Endothelial cell of umbilical vein (primary cell): ENCODE results near the gene NAA10. TPM values are rescaled to one million over a fixed set of nuclear protein-coding genes. Genes with fewer than 3 reads are reported as not detected.

Experiments
- BruUV-seq: library from RNA; stranded (reverse); fragments of 400-500 nt; replicated peaks from 2 replicates; lab custom pipeline; 2021; lab: Mats Ljungman, UMichigan
- CTCF ChIA-PET: fragments of 300-600, 350-600 bp; sonication (Branson Sonifier 250); formaldehyde crosslinking; loops from one replicate; lab custom pipeline; 2021; ENCODE audit warnings: antibody characterized with exemption, inconsistent platforms; lab: Charles Lee
- POLR2A ChIA-PET: fragments of 300-600, 350-600 bp; sonication (Branson Sonifier 250); formaldehyde crosslinking; loops from one replicate; lab custom pipeline; 2021; ENCODE audit warnings: antibody characterized with exemption, inconsistent platforms; lab: Charles Lee
- DNase-seq: peaks from one replicate; pipeline ENCODE4 v3.0.0-alpha.2; 2011; ENCODE audit warnings: low read depth, low spot score
- FAIRE-seq: peaks from 2 replicates; lab custom pipeline; 2011; peaks lifted over from hg19 to GRCh38; lab: Jason Lieb, UNC
- H2AFZ ChIP-seq: 2 replicates; pipeline ENCODE4 v1.6.0; 2012; ENCODE audit warnings: low read depth, low read length, control low read depth, inconsistent platforms
- H3K27ac ChIP-seq: 2 replicates; pipeline ENCODE4 v1.5.1; 2011; ENCODE audit warnings: low read depth, mild to moderate bottlenecking, control low read depth, low read length, moderate library complexity; ENCODE audit not compliant: insufficient read depth
- H3K27me3 ChIP-seq, 2 experiments: 2 replicates each; pipeline versions ENCODE4 v1.6.0 to v1.6.1; 2011; ENCODE audit warnings: low read length in 2 of 2, mixed read lengths in 1 of 2; ENCODE audit not compliant: control insufficient read depth in 2 of 2, insufficient read depth in 2 of 2
- H3K36me3 ChIP-seq, 2 experiments: 2 replicates in 1 of 2; 3 replicates in 1 of 2; pipeline ENCODE4 v1.5.1; 2011; ENCODE audit warnings: low read length in 2 of 2, mild to moderate bottlenecking in 1 of 2, moderate library complexity in 1 of 2; ENCODE audit not compliant: control insufficient read depth in 2 of 2, insufficient read depth in 2 of 2; ENCODE audit errors: extremely low read depth in 1 of 2
- H3K4me1 ChIP-seq: 3 replicates; pipeline ENCODE4 v1.5.1; 2011; ENCODE audit warnings: mild to moderate bottlenecking, low read length; ENCODE audit not compliant: control insufficient read depth, insufficient read depth; ENCODE audit errors: extremely low read depth
- H3K4me2 ChIP-seq: 2 replicates; pipeline ENCODE4 v1.6.1; 2011; ENCODE audit warnings: low read length, control low read depth, mixed read lengths; ENCODE audit not compliant: insufficient read depth
- H3K4me3 ChIP-seq, 3 experiments: fragments of 200-600 bp in 1 of 3; sonication (generic), shearing (Covaris generic) in 1 of 3; replicated peaks in 1 of 3; 2 replicates each; pipeline ENCODE4 v1.5.1; 2011 to 2016; ENCODE audit warnings: control low read depth in 3 of 3, low read length in 3 of 3, mild to moderate bottlenecking in 2 of 3, inconsistent platforms in 1 of 3, low read depth in 1 of 3, moderate library complexity in 1 of 3; ENCODE audit not compliant: insufficient read depth in 1 of 3
- H3K79me2 ChIP-seq: 2 replicates; pipeline ENCODE4 v1.6.0; 2012; ENCODE audit warnings: low read length, inconsistent platforms; ENCODE audit not compliant: control insufficient read depth, insufficient read depth
- H3K9ac ChIP-seq: replicated peaks from 2 replicates; pipeline ENCODE3; 2011; ENCODE audit warnings: low read length, control low read depth; ENCODE audit not compliant: insufficient read depth; ENCODE audit errors: extremely low read depth
- H3K9me1 ChIP-seq: replicated peaks from 3 replicates; pipeline ENCODE4 v1.6.0; 2011; ENCODE audit warnings: mild to moderate bottlenecking, low read length; ENCODE audit not compliant: control insufficient read depth, insufficient read depth; ENCODE audit errors: extremely low read depth
- H3K9me3 ChIP-seq: replicated peaks from 2 replicates; pipeline ENCODE4 v1.5.1; 2012; ENCODE audit warnings: low read length, inconsistent platforms; ENCODE audit not compliant: control insufficient read depth, insufficient read depth
- H4K20me1 ChIP-seq: replicated peaks from 2 replicates; pipeline ENCODE3; 2011; ENCODE audit warnings: mild to moderate bottlenecking, low read length; ENCODE audit not compliant: control insufficient read depth, insufficient read depth; ENCODE audit errors: extremely low read depth
- EZH2 ChIP-seq: IDR thresholded peaks from 2 replicates; pipeline ENCODE4 v1.6.1; 2012; ENCODE audit warnings: borderline replicate concordance, low read depth, mild to moderate bottlenecking, moderate library complexity, low read length, inconsistent platforms; ENCODE audit not compliant: severe bottlenecking
- FOS ChIP-seq: IDR thresholded peaks from 2 replicates; pipeline ENCODE4 v1.6.1; 2011; ENCODE audit warnings: mild to moderate bottlenecking, low read length, moderate library complexity, borderline replicate concordance; ENCODE audit not compliant: insufficient read depth
- GATA2 ChIP-seq: IDR thresholded peaks from 2 replicates; pipeline ENCODE4 v1.7.0; 2011; ENCODE audit warnings: low read depth, mild to moderate bottlenecking, moderate library complexity, mixed read lengths, low read length; ENCODE audit not compliant: insufficient read length, insufficient read depth
- JUN ChIP-seq: IDR thresholded peaks from 2 replicates; pipeline ENCODE4 v1.6.1; 2011; ENCODE audit warnings: borderline replicate concordance, low read depth; ENCODE audit not compliant: insufficient read length, insufficient read depth
- MYC ChIP-seq: IDR thresholded peaks from one replicate; pipeline ENCODE4 v1.6.1; 2011; ENCODE audit warnings: mild to moderate bottlenecking, low read depth, low read length
- POLR2A ChIP-seq: IDR thresholded peaks from 2 replicates; pipeline ENCODE4 v1.6.1; 2012; ENCODE audit warnings: low read depth, mild to moderate bottlenecking, control low read depth, low read length
- POLR2AphosphoS5 ChIP-seq: IDR thresholded peaks from 2 replicates; pipeline ENCODE4 v1.6.1; 2012; ENCODE audit warnings: low read depth, mild to moderate bottlenecking, control low read depth, low read length, moderate library complexity; ENCODE audit not compliant: insufficient read depth
- dilution Hi-C: fragments of 300-500 bp; cut with MboI; formaldehyde crosslinking; loops from one replicate; pipeline ENCODE4 v1.15.0; 2019; ENCODE audit warnings: low sequenced_read_pairs; ENCODE audit not compliant: extremely low pct_ligation_motif_present
- intact Hi-C: fragments of 100-400 bp; cut with micrococcal nuclease; formaldehyde crosslinking; loops from one replicate; pipeline ENCODE4 v1.10.0; 2022
- polyA plus RNA-seq, 4 experiments: library from polyadenylated mRNA; depleted of rRNA in 3 of 4; stranded (reverse) in 3 of 4; unstranded in 1 of 4; fragments of >200 nt; gene quantifications; 2 replicates each; pipeline versions ENCODE4 v1.2.1 to v1.2.3, GENCODE V29; 2011 to 2012; ENCODE audit warnings: missing spikeins in 1 of 4
- total RNA-seq: library from RNA; stranded (reverse); gene quantifications from 2 replicates; pipeline ENCODE4 v1.2.3, GENCODE V29; 2021
- TF ChIP-seq, protein P1 (sequence below), 2 donors: IDR thresholded peaks; 1 replicate in 1 of 2; 2 replicates in 1 of 2; pipeline ENCODE4 v1.5.1; 2011; ENCODE audit warnings: low read length in 2 of 2, mild to moderate bottlenecking in 2 of 2, moderate library complexity in 2 of 2, control low read depth in 1 of 2, inconsistent platforms in 1 of 2, low read depth in 1 of 2; ENCODE audit not compliant: insufficient read depth in 1 of 2; ENCODE audit errors: extremely low read depth in 1 of 2
- TF ChIP-seq, protein P2 (sequence below): IDR thresholded peaks from 2 replicates; pipeline ENCODE4 v1.6.1; 2011; ENCODE audit not compliant: insufficient read depth, insufficient read length

The NAA10 gene
- total and polyA plus RNA-seq, 2 donors (not counting 3 experiments of a cell fraction or from before 2014, with no cell fraction given) = 141 to 144 TPM

DNA sequence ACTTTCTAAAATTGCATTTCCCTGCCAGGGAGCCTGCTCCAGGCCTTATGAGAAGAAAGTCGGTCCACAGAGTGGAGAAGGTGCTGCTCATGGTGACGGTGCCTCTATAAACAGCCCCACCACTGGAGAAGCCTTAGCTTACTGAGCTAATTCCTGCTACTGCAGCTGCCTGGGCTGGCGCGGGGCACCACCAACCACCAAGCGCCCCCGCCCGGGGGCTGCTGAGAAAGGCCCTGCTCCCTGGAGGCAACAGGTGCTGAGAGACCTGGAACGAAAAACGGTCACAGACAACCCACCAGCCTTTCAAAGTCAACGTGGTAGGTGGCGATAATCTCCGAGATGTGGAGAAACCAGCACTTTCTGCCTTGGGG lies 33.9 kb upstream of the NAA10 start:
- no peak for DNase-seq
- POLR2A ChIA-PET = no interaction called here
- Histone ChIP-seq H3K9me1 (no peaks in the 10 kb centered on the region), H3K4me2 (peak overlapping the region; percentile 70), H2AFZ (no peak overlapping the region), H3K4me3 (peak overlapping the region in 2 of 3 experiments; percentile 69 to 76), H3K79me2 (peaks cover 75% of the 10 kb centered on the region), H3K9me3 (no peaks in the 10 kb centered on the region), H3K36me3 (peaks cover 0 to 2% of the 10 kb centered on the region in 2 experiments), H4K20me1 (no peaks in the 10 kb centered on the region), H3K27me3 (no peaks in the 10 kb centered on the region), H3K27ac (no peak overlapping the region), H3K9ac (no peak overlapping the region), H3K4me1 (peaks cover 36% of the 10 kb centered on the region)
- CTCF ChIA-PET = interaction anchor here (1.8 to 1.9 kb wide), 2 partner anchors 21 to 45 kb away, joined by 4 to 6 read pairs; no protein-coding TSS in a partner anchor
- dilution Hi-C loops = no loop called here
- TF ChIP-seq GATA2 = no peak
- TF ChIP-seq, protein P1, sequence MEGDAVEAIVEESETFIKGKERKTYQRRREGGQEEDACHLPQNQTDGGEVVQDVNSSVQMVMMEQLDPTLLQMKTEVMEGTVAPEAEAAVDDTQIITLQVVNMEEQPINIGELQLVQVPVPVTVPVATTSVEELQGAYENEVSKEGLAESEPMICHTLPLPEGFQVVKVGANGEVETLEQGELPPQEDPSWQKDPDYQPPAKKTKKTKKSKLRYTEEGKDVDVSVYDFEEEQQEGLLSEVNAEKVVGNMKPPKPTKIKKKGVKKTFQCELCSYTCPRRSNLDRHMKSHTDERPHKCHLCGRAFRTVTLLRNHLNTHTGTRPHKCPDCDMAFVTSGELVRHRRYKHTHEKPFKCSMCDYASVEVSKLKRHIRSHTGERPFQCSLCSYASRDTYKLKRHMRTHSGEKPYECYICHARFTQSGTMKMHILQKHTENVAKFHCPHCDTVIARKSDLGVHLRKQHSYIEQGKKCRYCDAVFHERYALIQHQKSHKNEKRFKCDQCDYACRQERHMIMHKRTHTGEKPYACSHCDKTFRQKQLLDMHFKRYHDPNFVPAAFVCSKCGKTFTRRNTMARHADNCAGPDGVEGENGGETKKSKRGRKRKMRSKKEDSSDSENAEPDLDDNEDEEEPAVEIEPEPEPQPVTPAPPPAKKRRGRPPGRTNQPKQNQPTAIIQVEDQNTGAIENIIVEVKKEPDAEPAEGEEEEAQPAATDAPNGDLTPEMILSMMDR (IDR thresholded peaks at IDR 0.05; ENCODE audit: extremely low read depth in 1 of 2, insufficient read depth in 1 of 2, low read depth in 1 of 2, low read length in 2 of 2) = peak in 1 of 2 donors; percentile 9
- no peak for TF ChIP-seq MYC
- FAIRE-seq = peak; percentile 67
- no TSS peak for BruUV-seq
- intact Hi-C loops = loop anchor here (1.0 to 2.0 kb wide), 2 partner anchors 16 to 44 kb away; no protein-coding TSS in a partner anchor

DNA sequence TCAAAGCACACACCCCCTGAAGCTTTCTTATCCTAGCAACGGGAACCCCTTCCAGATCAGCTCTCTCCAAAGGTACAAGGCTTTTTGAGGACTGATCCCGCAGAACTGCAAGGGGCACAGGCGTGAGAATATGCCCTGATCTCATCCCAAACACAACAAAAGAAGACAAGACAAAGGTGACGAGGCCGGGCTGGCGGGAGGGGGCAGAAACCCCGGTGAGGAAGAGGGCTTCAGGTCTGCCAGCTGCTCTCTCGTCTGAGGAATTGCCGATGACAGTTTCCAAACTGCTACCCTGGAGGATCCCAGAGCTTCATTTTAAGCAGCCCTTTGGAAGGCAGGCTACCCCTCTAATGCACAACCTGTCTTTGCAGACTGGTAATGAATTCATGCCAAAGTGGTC lies 33.4 kb upstream of the NAA10 start:
- POLR2A ChIA-PET = no interaction called here
- no peak for FAIRE-seq
- no peak overlapping the region for H3K27ac ChIP-seq
- no peaks in the 10 kb centered on the region for H4K20me1 ChIP-seq
- H3K27me3 ChIP-seq = no peaks in the 10 kb centered on the region
- peaks cover 75% of the 10 kb centered on the region for H3K79me2 ChIP-seq
- H3K9me1 ChIP-seq = no peaks in the 10 kb centered on the region
- DNase-seq = no peak
- intact Hi-C loops = loop anchor here (1.0 to 2.0 kb wide), 2 partner anchors 15 to 44 kb away; no protein-coding TSS in a partner anchor
- no peak overlapping the region for H3K9ac ChIP-seq
- peak overlapping the region; percentile 70 for H3K4me2 ChIP-seq
- BruUV-seq = no TSS peak
- dilution Hi-C loops = no loop called here
- H3K9me3 ChIP-seq = no peaks in the 10 kb centered on the region
- CTCF ChIA-PET = interaction anchor here (1.3 to 1.9 kb wide), 3 partner anchors 21 to 46 kb away, joined by 4 to 6 read pairs (median 6); no protein-coding TSS in a partner anchor
- peak overlapping the region in 1 of 3 experiments; percentile 27 for H3K4me3 ChIP-seq
- H3K36me3 ChIP-seq = peaks cover 0 to 2% of the 10 kb centered on the region in 2 experiments
- TF ChIP-seq POLR2A (no peak), FOS (no peak), GATA2 (no peak), JUN (no peak), POLR2AphosphoS5 (no peak), MYC (no peak), EZH2 (no peak)
- TF ChIP-seq, protein P1 (IDR thresholded peaks at IDR 0.05; ENCODE audit: extremely low read depth in 1 of 2, insufficient read depth in 1 of 2, low read depth in 1 of 2, low read length in 2 of 2) = no peak
- TF ChIP-seq, protein P2, sequence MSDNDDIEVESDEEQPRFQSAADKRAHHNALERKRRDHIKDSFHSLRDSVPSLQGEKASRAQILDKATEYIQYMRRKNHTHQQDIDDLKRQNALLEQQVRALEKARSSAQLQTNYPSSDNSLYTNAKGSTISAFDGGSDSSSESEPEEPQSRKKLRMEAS = no peak
- H2AFZ ChIP-seq = no peak overlapping the region
- peaks cover 31% of the 10 kb centered on the region for H3K4me1 ChIP-seq
